ENCODE measurements around the gene SAP30.

DNA sequence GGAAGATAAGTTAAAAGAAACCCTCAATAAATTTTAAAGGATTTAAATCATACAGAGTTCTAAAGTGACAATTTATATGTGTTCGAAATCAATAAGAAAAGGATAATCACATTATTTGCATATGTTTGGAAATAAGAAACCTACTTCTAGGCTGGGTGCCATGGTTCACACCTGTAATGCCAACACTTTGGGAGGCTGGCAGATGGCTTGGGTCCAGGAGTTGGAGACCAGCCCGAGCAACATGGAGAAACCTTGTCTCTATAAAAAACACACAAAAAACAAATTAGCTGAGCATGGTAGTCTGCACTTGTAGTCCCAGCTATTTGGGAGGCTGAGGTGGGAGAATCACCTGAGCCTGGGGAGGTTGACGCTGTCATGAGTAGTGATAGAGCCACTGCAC, 8.1 kb upstream of the SAP30 start:
- TF ChIP-seq, protein P1, sequence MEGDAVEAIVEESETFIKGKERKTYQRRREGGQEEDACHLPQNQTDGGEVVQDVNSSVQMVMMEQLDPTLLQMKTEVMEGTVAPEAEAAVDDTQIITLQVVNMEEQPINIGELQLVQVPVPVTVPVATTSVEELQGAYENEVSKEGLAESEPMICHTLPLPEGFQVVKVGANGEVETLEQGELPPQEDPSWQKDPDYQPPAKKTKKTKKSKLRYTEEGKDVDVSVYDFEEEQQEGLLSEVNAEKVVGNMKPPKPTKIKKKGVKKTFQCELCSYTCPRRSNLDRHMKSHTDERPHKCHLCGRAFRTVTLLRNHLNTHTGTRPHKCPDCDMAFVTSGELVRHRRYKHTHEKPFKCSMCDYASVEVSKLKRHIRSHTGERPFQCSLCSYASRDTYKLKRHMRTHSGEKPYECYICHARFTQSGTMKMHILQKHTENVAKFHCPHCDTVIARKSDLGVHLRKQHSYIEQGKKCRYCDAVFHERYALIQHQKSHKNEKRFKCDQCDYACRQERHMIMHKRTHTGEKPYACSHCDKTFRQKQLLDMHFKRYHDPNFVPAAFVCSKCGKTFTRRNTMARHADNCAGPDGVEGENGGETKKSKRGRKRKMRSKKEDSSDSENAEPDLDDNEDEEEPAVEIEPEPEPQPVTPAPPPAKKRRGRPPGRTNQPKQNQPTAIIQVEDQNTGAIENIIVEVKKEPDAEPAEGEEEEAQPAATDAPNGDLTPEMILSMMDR (conservative IDR thresholded peaks at IDR 0.05; ENCODE audit: low read depth, low read length), result no peak
- TF ChIP-seq POLR2A (IDR thresholded peaks at IDR 0.05; ENCODE audit: low read depth, low read length) (no peak), NFE2L2 (IDR thresholded peaks at IDR 0.05; ENCODE audit: low read depth, low read length) (no peak)
